ENCODE data around the gene ARHGEF4.

The ARHGEF4 gene

GRCh38 chr2:131014141-131014540, 177.4 kb downstream of the ARHGEF4 start:
- DNase-seq (ENCODE audit: low spot score): no peak

DNA sequence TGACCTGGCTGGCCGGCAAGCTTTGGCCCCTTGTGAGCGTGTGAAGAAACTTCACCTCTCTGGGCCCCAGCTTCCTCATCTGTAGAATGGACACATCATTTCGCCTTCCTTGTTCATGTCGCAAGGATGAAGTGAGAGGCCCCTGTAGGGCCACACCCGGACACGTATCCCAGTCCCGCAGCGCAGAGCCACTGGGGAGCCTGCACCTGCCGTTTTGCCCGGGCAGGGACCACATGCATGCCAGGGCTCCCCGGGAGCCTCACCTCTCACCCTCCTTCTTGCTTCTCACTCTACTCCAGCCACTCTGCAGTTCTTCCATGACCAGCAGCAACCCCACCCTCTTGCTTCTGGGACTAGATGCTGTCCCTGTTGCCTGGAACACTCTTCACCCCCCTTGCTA, 179.1 kb downstream of the ARHGEF4 start:
- DNase-seq (ENCODE audit: low spot score): no peak

DNA sequence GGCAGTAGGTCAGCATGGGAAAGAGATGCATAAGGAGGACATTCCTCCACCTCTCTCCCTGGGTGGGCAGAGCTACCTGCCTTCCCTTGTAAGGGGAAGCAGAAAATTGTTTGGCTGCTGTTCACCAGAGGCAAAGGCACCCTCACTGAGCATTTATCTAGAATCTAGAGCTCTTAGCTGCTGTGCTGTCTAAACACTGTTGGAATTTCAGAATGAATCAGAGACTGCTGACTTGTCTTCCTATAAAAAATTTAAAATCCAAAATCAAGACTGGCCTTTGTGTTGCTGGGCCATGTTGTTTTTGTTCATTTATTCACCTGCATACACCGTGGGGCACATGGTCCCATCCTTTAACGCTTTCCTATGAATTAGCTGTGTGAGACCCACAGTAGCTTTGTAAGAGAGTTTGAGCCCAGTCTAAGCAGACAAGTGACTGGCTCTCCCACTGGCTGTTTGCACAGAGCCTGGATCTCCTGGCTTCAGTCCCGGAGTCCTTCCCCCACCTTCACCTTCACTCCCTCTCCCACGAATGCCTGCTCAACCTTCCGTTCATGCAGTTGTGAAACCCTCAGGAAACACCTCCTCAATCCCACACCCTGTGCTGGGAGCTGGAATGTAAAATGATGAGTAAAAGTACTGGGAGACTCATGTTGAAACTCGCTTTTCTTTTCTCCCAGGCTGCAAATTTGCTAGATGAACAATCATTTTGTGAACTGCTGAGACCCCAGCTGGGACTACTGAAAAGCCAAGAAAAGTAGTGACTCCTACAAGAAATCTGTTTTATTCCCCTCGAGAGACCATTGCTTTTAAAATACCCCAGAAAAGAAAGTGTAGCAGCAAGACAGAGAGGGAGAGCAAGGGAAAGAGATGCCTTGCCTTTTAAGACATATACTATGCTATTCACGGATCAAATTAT, 180.4 kb downstream of the ARHGEF4 start:
- DNase-seq (ENCODE audit: low spot score): peak; percentile 79

- DNase-seq (ENCODE audit: low spot score): no peak
Measured at GRCh38 chr2:131022731-131023130, 186.0 kb downstream of the ARHGEF4 start.

GRCh38 chr2:131023758-131024157, 187.0 kb downstream of the ARHGEF4 start:
- DNase-seq (ENCODE audit: low spot score): peak; percentile 68

- DNase-seq (ENCODE audit: low spot score): no peak
Measured at GRCh38 chr2:131026919-131027318, 190.2 kb downstream of the ARHGEF4 start.

DNA sequence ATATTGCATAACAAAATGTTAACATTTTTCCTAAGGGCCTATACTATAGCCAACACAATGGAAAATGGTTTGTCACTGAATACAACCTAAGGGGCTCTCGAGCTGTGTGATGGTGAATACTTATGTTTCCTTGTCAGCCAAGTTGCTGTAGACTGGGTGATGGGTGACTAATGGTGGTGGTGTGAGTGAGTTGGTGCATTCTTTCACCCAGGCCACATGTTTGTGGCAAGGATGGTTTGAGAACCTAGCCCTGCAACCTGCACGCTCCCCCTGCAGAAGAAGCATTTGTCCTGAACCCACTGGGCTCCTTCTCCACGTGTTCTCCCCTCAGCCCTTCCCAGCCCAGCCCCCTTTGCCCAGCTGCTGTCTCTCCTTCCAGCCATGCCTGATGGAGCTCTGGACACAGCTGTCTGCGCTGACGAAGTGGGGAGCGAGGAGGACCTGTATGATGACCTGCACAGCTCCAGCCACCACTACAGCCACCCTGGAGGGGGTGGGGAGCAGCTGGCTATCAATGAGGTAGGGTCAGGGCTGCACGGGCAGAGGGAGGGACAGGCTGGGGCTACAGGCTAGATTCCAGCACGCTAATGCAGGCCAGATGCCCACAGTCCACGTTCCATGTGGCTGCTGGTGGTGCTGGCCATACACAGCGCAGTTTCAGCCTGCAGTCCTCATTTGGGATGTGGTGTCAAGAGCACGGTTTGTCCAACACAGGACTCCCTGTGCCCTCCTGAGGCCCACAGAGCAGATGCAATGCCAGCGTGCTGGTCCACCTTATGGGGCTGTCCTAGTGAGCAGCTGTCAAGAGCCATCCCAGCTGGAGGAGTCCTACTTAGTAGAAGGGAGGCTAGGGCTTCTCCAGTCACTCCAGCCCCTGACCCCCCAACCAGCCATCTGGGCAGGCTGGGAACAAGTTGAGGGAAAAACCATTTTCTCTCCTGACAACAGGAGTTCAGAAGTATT, 191.1 kb downstream of the ARHGEF4 start:
- DNase-seq (ENCODE audit: low spot score): peak; percentile 14

- DNase-seq (ENCODE audit: low spot score): no peak
Measured at GRCh38 chr2:131029812-131030211, 193.1 kb downstream of the ARHGEF4 start.

DNA sequence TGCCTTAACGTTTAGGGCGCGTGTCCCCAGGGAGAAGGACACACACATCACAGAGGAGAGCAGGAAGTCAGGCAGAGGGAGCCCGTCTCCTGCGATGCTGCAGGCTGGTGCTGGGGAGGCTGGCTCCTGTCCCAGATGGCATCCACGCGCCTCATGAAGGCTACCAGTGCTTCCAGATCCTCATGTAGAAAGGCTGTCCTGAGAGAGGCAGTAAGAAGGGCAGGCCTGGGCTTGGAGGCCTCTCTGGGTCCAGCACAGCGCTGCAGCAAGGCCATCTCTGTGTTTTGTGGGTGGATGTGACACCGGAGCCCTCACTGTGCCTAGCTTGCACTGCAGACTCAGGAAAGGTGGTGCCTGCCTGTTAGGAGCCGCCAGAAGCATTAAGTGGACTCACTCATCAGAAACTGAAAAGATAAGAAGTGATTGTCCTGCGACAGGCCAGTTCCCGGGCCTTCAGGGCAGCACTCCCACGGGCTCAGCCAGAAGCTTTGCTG, 193.8 kb downstream of the ARHGEF4 start:
- DNase-seq (ENCODE audit: low spot score): no peak

DNA sequence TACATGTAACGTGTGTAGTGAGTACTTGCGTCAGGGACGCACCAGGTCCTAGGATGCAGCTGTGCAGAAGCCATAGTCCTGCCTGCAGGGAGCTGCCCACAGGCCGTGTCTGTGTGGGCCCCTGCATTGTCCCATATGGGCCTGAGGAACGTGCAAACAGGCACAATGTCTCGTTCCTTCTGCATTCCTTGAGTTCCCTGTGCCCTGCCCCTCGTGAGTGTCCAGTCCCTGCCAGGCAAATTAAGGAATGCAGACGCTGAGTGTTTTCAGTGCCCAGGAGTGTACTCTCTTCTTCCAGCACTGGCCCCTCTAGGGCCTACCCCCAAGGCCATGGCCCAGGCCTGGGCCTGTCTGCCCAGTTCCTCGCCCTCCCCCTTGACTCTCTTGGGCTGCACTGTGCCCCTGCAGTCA, 194.7 kb downstream of the ARHGEF4 start:
- DNase-seq (ENCODE audit: low spot score): no peak

DNA sequence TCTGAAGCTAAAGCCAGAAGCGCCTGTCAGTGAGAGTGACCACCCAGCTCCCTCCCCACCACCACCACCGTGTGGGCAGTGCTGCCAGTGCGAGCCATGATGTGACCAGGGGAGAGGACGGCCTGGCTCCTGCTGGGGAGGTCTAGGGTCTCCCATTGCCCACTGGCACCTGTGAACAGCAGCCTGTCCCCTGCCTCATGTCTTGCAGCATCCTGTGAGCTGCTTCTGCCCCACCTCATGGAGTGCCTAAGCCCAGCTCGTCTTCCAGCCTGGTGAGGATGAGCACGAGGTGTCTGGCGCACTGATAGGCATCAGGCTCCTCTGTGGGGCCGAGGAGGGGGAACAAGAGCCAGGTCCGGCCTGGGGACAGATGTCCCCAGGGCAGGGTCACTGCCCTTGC, 195.2 kb downstream of the ARHGEF4 start:
- DNase-seq (ENCODE audit: low spot score): no peak

- no peak for DNase-seq (ENCODE audit: low spot score)
Measured at GRCh38 chr2:131032393-131032836, 195.7 kb downstream of the ARHGEF4 start.

- DNase-seq (ENCODE audit: low spot score): no peak
Measured at GRCh38 chr2:131033786-131034121, 197.0 kb downstream of the ARHGEF4 start.

DNA sequence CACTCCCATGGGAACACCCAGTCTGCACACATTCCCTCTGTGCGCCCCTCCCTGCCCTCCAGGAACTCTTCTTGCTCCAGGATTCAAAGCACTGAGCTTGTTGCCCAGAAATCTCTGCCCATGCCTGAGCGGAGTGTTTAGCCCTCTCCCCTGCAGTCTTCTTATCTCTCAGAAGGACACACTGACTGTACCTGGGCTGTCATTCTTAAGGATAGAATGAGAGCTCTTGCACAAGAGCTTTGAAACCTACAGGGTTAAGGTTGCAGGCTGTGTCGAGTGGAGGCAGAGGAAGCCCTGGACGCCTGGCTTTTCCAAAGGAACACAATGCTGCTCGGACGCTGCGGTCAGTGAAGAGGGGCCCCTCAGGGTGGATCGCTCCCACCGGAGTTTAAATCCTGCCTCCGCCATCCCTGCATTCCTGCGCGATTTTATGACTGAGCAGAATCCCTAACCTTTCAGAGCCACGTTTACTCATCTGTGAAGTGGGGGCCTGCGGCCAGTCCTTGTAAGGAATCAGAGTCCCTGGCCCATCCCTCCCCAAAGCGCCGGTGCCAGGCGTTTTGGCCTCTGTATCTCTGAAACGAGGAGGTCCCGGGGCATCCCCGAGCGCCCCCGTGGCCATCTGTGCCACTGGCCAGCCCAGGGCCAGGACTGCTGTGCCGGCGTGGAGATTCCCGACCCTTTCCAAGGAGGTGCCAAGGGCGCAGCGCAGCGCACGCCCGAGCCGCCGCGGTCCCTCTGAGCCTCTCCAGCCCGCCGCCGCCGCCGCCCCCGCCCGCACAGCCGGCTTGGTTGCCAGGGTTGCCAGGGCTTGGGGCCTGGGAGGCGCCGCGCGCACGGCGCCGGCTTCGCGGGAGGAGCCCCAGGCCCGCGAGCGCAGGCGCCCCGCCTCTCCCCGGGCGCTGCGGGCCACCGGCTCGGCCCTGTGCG, 197.7 kb downstream of the ARHGEF4 start:
- peak; percentile 6 for DNase-seq (ENCODE audit: low spot score)

DNA sequence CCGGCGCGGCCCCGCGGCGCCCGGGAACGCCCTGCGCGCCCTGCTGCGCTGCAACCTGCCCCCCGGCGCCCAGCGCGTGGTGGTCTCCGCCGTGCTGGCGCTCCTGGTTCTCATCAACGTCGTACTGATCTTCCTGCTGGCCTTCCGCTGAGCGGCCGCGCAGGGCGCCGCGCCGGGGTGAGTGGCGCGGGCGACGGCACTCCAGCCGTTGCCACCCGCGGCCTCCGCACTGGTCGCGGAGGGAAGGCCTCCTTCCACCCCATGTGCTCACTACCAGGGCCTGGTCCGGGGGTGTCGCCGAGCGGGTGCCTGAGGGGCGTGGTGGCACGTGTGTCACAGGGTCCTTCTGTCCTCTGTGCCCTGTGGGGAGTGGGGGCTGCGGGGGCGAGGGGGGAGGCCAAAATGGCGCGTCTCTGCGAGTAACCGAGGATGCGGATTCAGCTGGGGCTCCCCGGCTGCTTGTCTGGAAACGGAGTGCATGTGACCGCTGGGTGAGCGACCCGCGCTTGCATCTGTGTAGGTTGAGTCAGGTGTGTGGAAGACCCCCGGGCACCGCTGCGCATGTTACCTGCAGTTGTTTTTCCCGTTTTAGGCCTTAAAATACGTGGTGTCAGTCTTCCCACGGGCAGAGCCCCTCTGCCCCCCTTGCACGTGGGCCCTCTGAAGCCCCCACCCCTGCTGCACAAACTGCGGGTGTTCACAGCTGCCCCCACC, 198.6 kb downstream of the ARHGEF4 start:
- DNase-seq (ENCODE audit: low spot score): no peak

DNA sequence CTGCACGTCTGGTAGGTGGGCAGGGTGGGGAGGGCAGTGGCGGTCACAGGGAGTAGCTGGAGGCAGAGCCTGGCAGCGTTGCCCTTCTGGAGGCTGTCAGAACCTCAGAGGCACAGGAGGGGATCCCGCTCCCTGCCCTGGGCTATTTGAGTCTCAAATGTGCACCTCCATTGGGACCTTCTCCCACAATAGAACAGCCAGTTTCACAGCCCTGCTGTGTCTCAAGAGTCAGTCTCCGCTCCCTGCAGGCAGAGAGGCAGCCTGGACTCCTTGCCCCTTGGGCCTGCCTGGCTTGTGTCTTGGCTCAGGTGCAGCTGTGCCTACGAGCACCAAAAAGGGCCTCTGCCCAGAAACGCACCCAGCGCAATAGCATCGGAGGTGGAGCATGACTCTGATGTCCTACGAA, 199.1 kb downstream of the ARHGEF4 start:
- no peak for DNase-seq (ENCODE audit: low spot score)

- DNase-seq (ENCODE audit: low spot score): no peak
Measured at GRCh38 chr2:131036269-131036668, 199.6 kb downstream of the ARHGEF4 start.

- no peak for DNase-seq (ENCODE audit: low spot score)
Measured at GRCh38 chr2:131036696-131037397, 200.1 kb downstream of the ARHGEF4 start.

DNA sequence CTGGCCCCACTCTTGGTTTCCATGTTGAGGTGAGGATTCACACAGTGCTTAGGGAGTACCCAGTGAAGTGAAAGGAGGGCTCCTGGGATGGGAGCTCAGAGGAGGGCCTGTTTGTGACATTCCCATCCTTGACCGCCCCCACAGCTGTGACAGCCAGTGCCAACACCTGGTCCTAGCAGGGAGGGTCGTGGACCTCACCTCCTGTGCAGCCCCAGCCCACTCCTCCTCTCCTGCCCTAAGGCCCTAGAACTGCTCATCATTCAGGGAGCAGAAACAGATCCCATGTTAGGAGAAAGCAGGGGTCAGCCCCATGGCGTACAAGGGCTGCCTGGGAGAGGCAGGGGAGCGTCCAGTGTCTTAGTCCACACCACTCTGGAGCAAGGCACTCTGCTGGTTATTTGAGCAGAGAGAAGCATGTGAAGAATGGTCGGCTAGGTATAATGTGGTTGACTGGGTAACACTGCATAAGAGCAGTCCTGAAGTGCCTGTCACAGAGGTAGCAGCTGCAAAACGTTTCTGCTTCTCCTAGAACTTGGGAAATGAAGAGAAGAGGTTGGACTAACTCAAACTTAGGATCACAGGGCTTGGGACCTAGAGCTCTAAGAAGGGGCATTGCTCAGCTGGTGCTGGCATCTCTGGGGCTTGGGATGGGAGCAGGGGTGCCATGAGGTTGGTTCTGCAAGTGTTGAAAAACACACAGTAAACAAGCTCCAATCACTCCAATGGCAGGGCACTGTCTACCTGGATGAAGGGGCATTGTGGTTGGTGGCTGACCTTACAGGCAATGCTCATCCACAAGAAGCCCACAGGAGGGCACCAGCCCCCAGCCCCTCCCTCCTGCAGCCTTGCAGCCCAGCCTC, 200.9 kb downstream of the ARHGEF4 start:
- no peak for DNase-seq (ENCODE audit: low spot score)
